Body of pancreas (tissue), 4 donors: ENCODE results near the gene PTGR1.

Source experiments
- CTCF ChIP-seq, 7 experiments: fragments of 450-650 bp in 4 of 7; fragments of 200-600 bp in 3 of 7; sonication (generic) in 3 of 7; IDR thresholded peaks; one replicate each; pipeline ENCODE4 v1.5.1; 2016 to 2019; ENCODE audit warnings: antibody characterized with exemption in 7 of 7
- POLR2A ChIP-seq, 3 donors: fragments of 450-650 bp; IDR thresholded peaks; one replicate each; pipeline ENCODE4 v1.6.1; 2016; ENCODE audit warnings: antibody characterized with exemption in 3 of 3, mild to moderate bottlenecking in 2 of 3

- no peak for TF ChIP-seq POLR2A (IDR thresholded peaks at IDR 0.05)
- no peak for TF ChIP-seq CTCF (IDR thresholded peaks at IDR 0.05)
Measured at GRCh38 chr9:111627260-111627963, 28.0 kb upstream of the PTGR1 start.
